ENCODE data around the gene URM1. TPM values are rescaled to one million over a fixed set of nuclear protein-coding genes. Genes with fewer than 3 reads are reported as not detected.

The URM1 gene
- total RNA-seq, 4 donors from 2014 or later = 22.7 to 31.5 (median 25.5) TPM

GRCh38 chr9:128384801-128385495 is 13.8 kb downstream of the URM1 start:
- intact Hi-C loops (cut with DNase I) = no loop called here
- H3K4me3 ChIP-seq = no peak overlapping the region
- no peak for TF ChIP-seq POLR2A (IDR thresholded peaks at IDR 0.05)
- TF ChIP-seq CTCF (IDR thresholded peaks at IDR 0.05) = no peak
- no peak overlapping the region for H3K27ac ChIP-seq
- H3K27me3 ChIP-seq = no peaks in the 10 kb centered on the region
- peaks cover 0 to 29% (median 0%) of the 10 kb centered on the region in 3 donors for H3K4me1 ChIP-seq
- no peak for DNase-seq
- WGBS, 2 donors = 83 to 86% methylated on average over 7 of the region's 7 CpGs
- peaks cover 27 to 100% (median 46%) of the 10 kb centered on the region in 3 donors for H3K36me3 ChIP-seq
- no peaks in the 10 kb centered on the region for H3K9me3 ChIP-seq

DNA sequence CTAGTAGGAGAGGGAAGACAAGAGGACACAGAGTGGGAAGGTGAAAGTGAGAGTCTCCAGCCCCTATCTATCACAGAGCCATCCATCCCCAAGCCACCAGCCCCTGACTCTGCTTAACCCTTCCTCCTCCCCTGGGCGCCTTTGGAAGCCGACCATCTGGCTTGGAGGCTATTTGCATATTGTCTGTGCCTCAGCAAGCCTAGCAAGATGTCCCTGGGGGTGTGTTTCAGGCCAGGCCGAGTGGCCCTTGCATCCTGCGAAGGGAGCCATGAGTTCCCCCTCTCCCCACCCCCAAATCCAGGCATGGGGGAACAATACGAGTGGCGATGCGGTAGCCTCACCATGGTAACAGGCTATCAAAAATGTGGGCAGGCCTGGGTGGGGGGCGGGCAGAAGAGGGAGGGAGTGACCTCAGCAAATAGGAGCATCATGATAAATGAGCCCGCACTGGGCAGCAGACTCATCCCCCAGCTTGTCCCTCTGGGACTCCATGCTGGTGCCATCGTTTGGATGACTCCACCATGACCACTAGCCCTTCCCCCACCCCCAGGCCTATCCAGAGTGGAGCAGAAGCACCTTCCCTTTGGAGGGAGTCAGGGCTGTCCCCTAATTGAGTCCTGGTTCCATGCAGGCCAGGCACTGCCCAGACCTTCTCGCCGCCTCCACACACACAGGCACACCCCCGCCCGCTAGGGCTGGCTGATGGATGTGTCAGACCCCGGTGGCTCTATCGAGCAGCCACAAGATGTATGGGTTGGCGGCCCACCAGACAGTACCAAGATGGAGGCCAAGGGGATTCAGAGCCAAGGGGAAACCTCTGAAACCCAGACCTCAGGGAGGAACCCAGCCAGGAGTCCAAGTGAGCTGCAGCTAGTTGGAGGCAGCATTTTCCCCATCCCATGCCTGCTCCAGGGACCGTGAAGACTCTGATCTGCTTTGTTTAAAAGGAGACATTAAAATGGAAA is 14.6 kb downstream of the URM1 start:
- DNase-seq = no peak
- TF ChIP-seq CTCF (IDR thresholded peaks at IDR 0.05) = no peak
- no peak for TF ChIP-seq POLR2A (IDR thresholded peaks at IDR 0.05)
- H3K36me3 ChIP-seq = peaks cover 23 to 100% (median 50%) of the 10 kb centered on the region in 3 donors
- H3K4me1 ChIP-seq = peaks cover 0 to 29% (median 0%) of the 10 kb centered on the region in 3 donors
- no peaks in the 10 kb centered on the region for H3K9me3 ChIP-seq
- intact Hi-C loops (cut with DNase I) = no loop called here
- no peak overlapping the region for H3K4me3 ChIP-seq
- no peak overlapping the region for H3K27ac ChIP-seq
- H3K27me3 ChIP-seq = no peaks in the 10 kb centered on the region
- 81 to 86% methylated on average over 5 to 10 of the region's 18 CpGs for WGBS, 2 donors

GRCh38 chr9:128388150-128388549 is 17.0 kb downstream of the URM1 start:
- TF ChIP-seq POLR2A (IDR thresholded peaks at IDR 0.05) (no peak), CTCF (IDR thresholded peaks at IDR 0.05) (no peak)
- no peak overlapping the region for H3K4me3 ChIP-seq
- peaks cover 28 to 100% (median 47%) of the 10 kb centered on the region in 3 donors for H3K36me3 ChIP-seq
- intact Hi-C loops (cut with DNase I) = no loop called here
- 78 to 90% methylated on average over 7 to 9 of the region's 10 CpGs for WGBS, 2 donors
- DNase-seq = no peak
- H3K27me3 ChIP-seq = no peaks in the 10 kb centered on the region
- peaks cover 0 to 13% (median 0%) of the 10 kb centered on the region in 3 donors for H3K4me1 ChIP-seq
- no peak overlapping the region for H3K27ac ChIP-seq
- H3K9me3 ChIP-seq = no peaks in the 10 kb centered on the region

GRCh38 chr9:128389395-128390149 is 18.4 kb downstream of the URM1 start:
- DNase-seq = no peak
- no peak for TF ChIP-seq POLR2A (IDR thresholded peaks at IDR 0.05)
- TF ChIP-seq CTCF (IDR thresholded peaks at IDR 0.05) = no peak
- no peak overlapping the region for H3K27ac ChIP-seq
- peaks cover 28 to 90% (median 41%) of the 10 kb centered on the region in 3 donors for H3K36me3 ChIP-seq
- intact Hi-C loops (cut with DNase I) = no loop called here
- H3K9me3 ChIP-seq = no peaks in the 10 kb centered on the region
- H3K4me3 ChIP-seq = no peak overlapping the region
- no peaks in the 10 kb centered on the region for H3K27me3 ChIP-seq
- 88 to 100% methylated on average over 1 to 4 of the region's 13 CpGs for WGBS, 2 donors
- H3K4me1 ChIP-seq = no peaks in the 10 kb centered on the region

Measured in esophagus squamous epithelium (tissue), 5 donors.